Astrocyte (in vitro differentiated cells and primary cell): ENCODE results near the gene RPLP1. TPM values are rescaled to one million over a fixed set of nuclear protein-coding genes. Genes with fewer than 3 reads are reported as not detected.
A peak's percentile ranks its signal among the peaks of the same experiment; 100 is the strongest.

ENCODE experiments used
- DNase-seq: peaks from one replicate; pipeline ENCODE4 v3.0.0-alpha.2; 2010; ENCODE audit warnings: low read depth
- FAIRE-seq: peaks from 2 replicates; lab custom pipeline; 2011; peaks lifted over from hg19 to GRCh38; lab: Jason Lieb, UNC
- H2AFZ ChIP-seq: 2 replicates; pipeline ENCODE4 v1.6.0; 2012; ENCODE audit warnings: low read depth, low read length, inconsistent platforms
- H3K27ac ChIP-seq: 2 replicates; pipeline ENCODE4 v1.5.1; 2011; ENCODE audit warnings: low read depth, low read length, inconsistent platforms
- H3K27me3 ChIP-seq: 2 replicates; pipeline ENCODE4 v1.6.0; 2011; ENCODE audit warnings: low read length, inconsistent platforms; ENCODE audit not compliant: insufficient read depth
- H3K36me3 ChIP-seq: 2 replicates; pipeline ENCODE4 v1.5.1; 2011; ENCODE audit warnings: low read length, inconsistent platforms; ENCODE audit not compliant: insufficient read depth
- H3K4me1 ChIP-seq: 2 replicates; pipeline ENCODE4 v1.5.1; 2011; ENCODE audit warnings: low read length, inconsistent platforms; ENCODE audit not compliant: insufficient read depth
- H3K4me2 ChIP-seq: 2 replicates; pipeline ENCODE4 v1.6.0; 2012; ENCODE audit warnings: low read length, inconsistent platforms
- H3K4me3 ChIP-seq: 2 replicates; pipeline ENCODE4 v1.5.1; 2011; ENCODE audit warnings: low read depth, mild to moderate bottlenecking, low read length, inconsistent platforms; ENCODE audit not compliant: insufficient read depth
- H3K79me2 ChIP-seq: 2 replicates; pipeline ENCODE4 v1.6.0; 2012; ENCODE audit warnings: mild to moderate bottlenecking, low read length, inconsistent platforms; ENCODE audit not compliant: insufficient read depth
- H3K9ac ChIP-seq: 2 replicates; pipeline ENCODE4 v1.6.0; 2012; ENCODE audit warnings: mild to moderate bottlenecking, low read length, inconsistent platforms
- H3K9me3 ChIP-seq: 2 replicates; pipeline ENCODE4 v1.5.1; 2012; ENCODE audit warnings: low read depth, mild to moderate bottlenecking, low read length, inconsistent platforms; ENCODE audit not compliant: insufficient read depth
- H4K20me1 ChIP-seq: 2 replicates; pipeline ENCODE4 v1.6.0; 2012; ENCODE audit warnings: low read length, inconsistent platforms; ENCODE audit not compliant: insufficient read depth
- H3K27ac Mint-ChIP-seq: one replicate; pipeline ENCODE4 v1.8.0; 2021; ENCODE audit warnings: mild to moderate bottlenecking, mixed read lengths; ENCODE audit not compliant: unreplicated experiment
- H3K27me3 Mint-ChIP-seq: one replicate; pipeline ENCODE4 v1.8.0; 2021; ENCODE audit warnings: low read depth, mixed read lengths; ENCODE audit not compliant: unreplicated experiment
- H3K36me3 Mint-ChIP-seq: one replicate; pipeline ENCODE4 v1.8.0; 2021; ENCODE audit warnings: low read depth, mixed read lengths; ENCODE audit not compliant: unreplicated experiment
- H3K4me1 Mint-ChIP-seq: one replicate; pipeline ENCODE4 v1.8.0; 2021; ENCODE audit warnings: low read depth, mixed read lengths; ENCODE audit not compliant: unreplicated experiment
- H3K4me3 Mint-ChIP-seq: one replicate; pipeline ENCODE4 v1.8.0; 2021; ENCODE audit warnings: mild to moderate bottlenecking, moderate library complexity, mixed read lengths; ENCODE audit not compliant: unreplicated experiment
- H3K9me3 Mint-ChIP-seq: one replicate; pipeline ENCODE4 v1.8.0; 2021; ENCODE audit warnings: mild to moderate bottlenecking, mixed read lengths; ENCODE audit not compliant: unreplicated experiment
- CTCF ChIP-seq: IDR thresholded peaks from 2 replicates; pipeline ENCODE4 v1.5.1; 2011; ENCODE audit warnings: low read depth, mild to moderate bottlenecking, inconsistent platforms, low read length, moderate library complexity; ENCODE audit not compliant: insufficient read depth
- EZH2 ChIP-seq: IDR thresholded peaks from 2 replicates; pipeline ENCODE4 v1.6.1; 2012; ENCODE audit warnings: mild to moderate bottlenecking, low read length, inconsistent platforms; ENCODE audit not compliant: insufficient read depth
- total RNA-seq: library from RNA; stranded (reverse); gene quantifications from 2 replicates; pipeline ENCODE4 v1.2.1, GENCODE V29; 2021

The RPLP1 gene
- total RNA-seq, 1 donor from 2014 or later: 1,465 TPM

DNA sequence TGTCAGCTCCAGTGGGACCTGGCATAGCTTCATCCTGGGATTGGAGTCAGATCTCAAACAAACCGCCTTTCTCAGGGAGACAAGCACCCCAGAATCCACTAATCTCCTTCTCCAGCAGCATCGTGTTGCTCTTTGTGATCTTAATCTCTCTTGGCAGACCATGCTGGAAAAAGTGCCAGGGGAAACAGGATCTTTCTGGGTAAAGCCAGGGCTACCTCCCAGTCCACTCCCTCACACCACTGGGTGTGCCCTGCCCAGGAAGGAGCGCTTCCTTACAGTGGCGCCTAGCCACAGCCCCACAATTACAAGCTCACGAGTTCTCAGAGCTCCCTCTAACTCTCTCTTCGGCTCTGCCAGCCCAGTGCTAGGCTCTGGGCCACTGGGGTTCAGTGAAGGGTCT, 32.2 kb downstream of the RPLP1 start:
- Histone ChIP-seq H3K79me2 (no peaks in the 10 kb centered on the region), H3K4me1 (no peaks in the 10 kb centered on the region), H3K9ac (no peak overlapping the region), H3K27me3 (no peaks in the 10 kb centered on the region), H3K36me3 (no peaks in the 10 kb centered on the region), H2AFZ (no peak overlapping the region), H3K4me3 (no peak overlapping the region), H4K20me1 (no peaks in the 10 kb centered on the region), H3K27ac (no peak overlapping the region), H3K4me2 (no peak overlapping the region), H3K9me3 (no peaks in the 10 kb centered on the region)
- peaks cover 6% of the 10 kb centered on the region for H3K36me3 Mint-ChIP-seq
- no peak overlapping the region for H3K27ac Mint-ChIP-seq
- DNase-seq (no peak), FAIRE-seq (no peak)
- no peak overlapping the region for H3K4me3 Mint-ChIP-seq
- no peak for TF ChIP-seq EZH2
- TF ChIP-seq CTCF: no peak
- H3K27me3 Mint-ChIP-seq: peaks cover 41% of the 10 kb centered on the region
- peaks cover 2% of the 10 kb centered on the region for H3K4me1 Mint-ChIP-seq
- peaks cover 10% of the 10 kb centered on the region for H3K9me3 Mint-ChIP-seq

DNA sequence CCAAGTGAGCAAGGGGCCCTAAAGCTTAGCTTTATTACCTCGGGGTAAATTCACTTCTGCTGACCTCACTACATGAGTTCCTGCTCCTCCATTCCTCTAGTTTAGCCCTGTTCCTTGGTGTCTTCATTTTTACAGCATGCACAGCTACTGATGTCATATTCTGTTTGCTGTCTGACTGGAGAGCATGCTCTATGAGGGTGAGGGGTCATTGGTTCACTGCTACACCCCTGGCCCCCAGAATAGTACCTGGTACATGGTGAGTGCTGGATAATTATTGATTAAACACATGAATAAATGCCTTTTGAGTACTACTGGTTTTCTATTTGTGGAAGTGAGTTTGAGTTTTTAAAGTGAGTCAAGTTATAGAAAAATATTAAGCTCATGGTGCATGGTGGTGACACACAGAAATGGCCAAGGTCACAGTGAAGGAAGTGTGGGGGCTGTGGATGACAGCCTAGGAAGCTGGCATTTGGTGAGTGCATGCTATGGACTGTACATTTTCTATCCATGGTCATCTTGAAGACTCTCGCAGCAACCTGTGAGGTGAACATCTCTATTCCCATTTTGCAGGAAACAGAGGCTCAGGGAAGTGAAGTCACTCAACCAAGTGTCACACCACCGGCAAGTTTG, 34.0 kb downstream of the RPLP1 start:
- Histone ChIP-seq H3K36me3 (no peaks in the 10 kb centered on the region), H2AFZ (no peak overlapping the region), H3K9me3 (no peaks in the 10 kb centered on the region), H3K27ac (no peak overlapping the region), H4K20me1 (no peaks in the 10 kb centered on the region), H3K27me3 (peaks cover 11% of the 10 kb centered on the region), H3K79me2 (no peaks in the 10 kb centered on the region), H3K4me3 (no peak overlapping the region), H3K4me2 (no peak overlapping the region), H3K4me1 (no peaks in the 10 kb centered on the region), H3K9ac (no peak overlapping the region)
- Mint-ChIP-seq H3K4me1 (peaks cover 2% of the 10 kb centered on the region), H3K4me3 (no peak overlapping the region), H3K9me3 (peaks cover 12% of the 10 kb centered on the region), H3K27me3 (peaks cover 54% of the 10 kb centered on the region), H3K36me3 (peaks cover 12% of the 10 kb centered on the region), H3K27ac (no peak overlapping the region)
- FAIRE-seq (no peak), DNase-seq (no peak)
- TF ChIP-seq EZH2 (no peak), CTCF (no peak)

GRCh38 chr15:69489073-69489571, 36.5 kb downstream of the RPLP1 start:
- Mint-ChIP-seq H3K4me1 (peaks cover 2% of the 10 kb centered on the region), H3K9me3 (peaks cover 10% of the 10 kb centered on the region), H3K27ac (no peak overlapping the region), H3K36me3 (peaks cover 9% of the 10 kb centered on the region), H3K4me3 (no peak overlapping the region), H3K27me3 (peaks cover 41% of the 10 kb centered on the region)
- H3K4me3 ChIP-seq: no peak overlapping the region
- no peak overlapping the region for H2AFZ ChIP-seq
- TF ChIP-seq EZH2 (no peak), CTCF (no peak)
- peaks cover 12% of the 10 kb centered on the region for H3K27me3 ChIP-seq
- no peak overlapping the region for H3K27ac ChIP-seq
- no peak overlapping the region for H3K4me2 ChIP-seq
- no peak overlapping the region for H3K9ac ChIP-seq
- DNase-seq (peak; percentile 67), FAIRE-seq (no peak)
- no peaks in the 10 kb centered on the region for H4K20me1 ChIP-seq
- H3K9me3 ChIP-seq: no peaks in the 10 kb centered on the region
- no peaks in the 10 kb centered on the region for H3K4me1 ChIP-seq
- no peaks in the 10 kb centered on the region for H3K79me2 ChIP-seq
- H3K36me3 ChIP-seq: no peaks in the 10 kb centered on the region
